Lung (tissue), 12 donors: Measurements from ENCODE around the gene SLC25A17. TPM values are rescaled to one million over a fixed set of nuclear protein-coding genes. Genes with fewer than 3 reads are reported as not detected.

ENCODE experiments used
- ATAC-seq: fragments of 200-7000 bp; cut with Tn5 transposase; one replicate; pipeline ENCODE4 v1.9.1; 2020; ENCODE audit warnings: moderate number of reproducible peaks; ENCODE audit not compliant: insufficient read depth, low FRiP score
- DNase-seq, 3 donors: peaks; one replicate each; pipeline ENCODE4 v3.0.0-alpha.2; 2013 to 2017
- H3K27ac ChIP-seq, 2 donors: one replicate each; pipeline ENCODE4 v1.5.1; 2013; ENCODE audit warnings: mild to moderate bottlenecking in 2 of 2, moderate library complexity in 2 of 2, control low read depth in 1 of 2, inconsistent platforms in 1 of 2, low read depth in 1 of 2, low read length in 1 of 2
- H3K27me3 ChIP-seq, 3 donors: one replicate each; pipeline ENCODE4 v1.5.1; 2013; ENCODE audit warnings: low read length in 2 of 3; ENCODE audit not compliant: control insufficient read depth in 3 of 3, insufficient read depth in 3 of 3
- H3K36me3 ChIP-seq, 4 donors: one replicate each; pipeline ENCODE4 v1.5.1; 2013; ENCODE audit warnings: low read length in 4 of 4, mild to moderate bottlenecking in 1 of 4, moderate library complexity in 1 of 4; ENCODE audit not compliant: control insufficient read depth in 4 of 4, insufficient read depth in 4 of 4
- H3K4me1 ChIP-seq, 5 donors: one replicate each; pipeline ENCODE4 v1.5.1; 2013; ENCODE audit warnings: low read length in 5 of 5, mild to moderate bottlenecking in 2 of 5, moderate library complexity in 1 of 5; ENCODE audit not compliant: control insufficient read depth in 5 of 5, insufficient read depth in 5 of 5
- H3K4me3 ChIP-seq: one replicate; pipeline ENCODE4 v1.5.1; 2013; ENCODE audit warnings: mild to moderate bottlenecking, control low read depth, moderate library complexity
- H3K9ac ChIP-seq, 2 donors: one replicate each; pipeline ENCODE4 v1.5.1; 2013; ENCODE audit warnings: low read length in 2 of 2, control low read depth in 1 of 2; ENCODE audit not compliant: insufficient read depth in 1 of 2
- H3K9me3 ChIP-seq, 4 donors: one replicate each; pipeline ENCODE4 v1.5.1; 2013; ENCODE audit warnings: low read length in 3 of 4, mild to moderate bottlenecking in 1 of 4, moderate library complexity in 1 of 4; ENCODE audit not compliant: control insufficient read depth in 4 of 4, insufficient read depth in 3 of 4
- WGBS, 2 donors: extraction: QIAGEN DNeasy Blood & Tissue Kit; methylation state at CpG; one replicate each; pipeline ENCODE4 v1.1.7; 2013; 5-methylcytosine and 5-hydroxymethylcytosine counted together
- polyA plus RNA-seq, 2 donors: library from polyadenylated mRNA; stranded (reverse); fragments of 200-250 nt; gene quantifications; one replicate each; pipeline ENCODE4 v1.2.1, GENCODE V29; 2013
- total RNA-seq, 2 donors: library from RNA; depleted of rRNA in 1 of 2; stranded (reverse); fragments of >200 nt in 1 of 2; gene quantifications; one replicate each; pipeline ENCODE4 v1.2.1, GENCODE V29; 2014 to 2021
- TF ChIP-seq, protein P1 (sequence below): IDR thresholded peaks from 2 replicates; pipeline ENCODE4 v1.5.1; 2012; ENCODE audit warnings: mild to moderate bottlenecking; ENCODE audit errors: control extremely low read depth, extremely low read depth
- donor health status: control.
- donor health status: control.
- donor health status: Bipolar disorder and iron deficiency.
- donor health status: healthy.
- donor health status: DM: yes; HTN: yes; CAD: no.

The SLC25A17 gene
- total and polyA plus RNA-seq, 4 donors = 13.7 to 17.4 (median 15.5) TPM

DNA sequence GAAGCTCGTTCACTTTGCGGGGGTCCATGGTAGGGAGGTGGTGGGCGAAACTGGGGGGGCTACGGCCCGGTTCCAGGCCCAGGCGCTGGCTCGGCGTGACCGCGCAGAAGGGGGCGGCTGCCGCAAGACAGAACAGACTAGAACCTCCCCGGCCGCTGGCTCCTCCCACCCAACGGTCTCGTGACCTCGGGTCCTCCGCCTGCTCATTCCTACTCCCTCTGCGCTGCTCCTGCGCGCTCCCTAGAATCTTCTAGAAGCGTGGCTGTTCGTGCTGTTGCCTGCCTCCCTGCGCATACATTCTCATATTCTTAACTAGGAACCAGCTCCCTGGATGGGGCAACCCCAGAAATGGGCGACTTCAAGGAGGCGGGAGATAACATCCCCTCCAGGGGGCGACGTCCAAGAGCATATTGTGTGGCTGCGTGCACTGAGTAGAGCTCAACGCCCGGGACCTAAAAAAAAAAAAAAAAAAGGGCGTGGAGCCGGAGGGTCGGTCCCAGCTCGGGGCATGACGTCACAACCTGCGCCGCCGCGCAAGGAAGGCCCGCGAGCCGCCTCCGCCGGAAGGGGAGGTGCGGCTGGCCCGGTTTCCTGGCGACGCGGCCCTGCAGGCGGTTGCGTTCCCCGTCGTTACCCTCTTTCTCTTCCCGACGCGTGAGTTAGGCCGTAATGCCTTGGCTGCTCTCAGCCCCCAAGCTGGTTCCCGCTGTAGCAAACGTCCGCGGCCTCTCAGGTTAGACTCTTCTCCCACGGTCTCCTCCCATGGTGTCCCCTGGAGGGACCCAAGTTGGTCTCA is 37.6 kb upstream of the SLC25A17 start, which contains the start of the genes ST13 and XPNPEP3:
TSS of gene ST13 (minus strand) at position 127 of the 796 bp plus-strand sequence. CDS start at position 28, 99 bp downstream.
TSS of gene XPNPEP3 (plus strand) at position 636 of the 796 bp plus-strand sequence. CDS start at position 670, 34 bp downstream.
- DNase-seq = peak; percentile 98 to 99 (median 99)
- no peaks in the 10 kb centered on the region for H3K27me3 ChIP-seq
- peak; percentile 97 for ATAC-seq
- WGBS, 2 donors = 0 to 1% methylated on average over 52 to 63 of the region's 63 CpGs
- H3K4me1 ChIP-seq = peaks cover 7 to 42% (median 14%) of the 10 kb centered on the region in 5 donors
- peaks cover 0 to 6% (median 2%) of the 10 kb centered on the region in 4 donors for H3K36me3 ChIP-seq
- peak within 1 kb of the TSS; percentile 96 to 98 for H3K27ac ChIP-seq
- peak within 1 kb of the TSS; percentile 94 for H3K4me3 ChIP-seq
- TF ChIP-seq, protein P1, sequence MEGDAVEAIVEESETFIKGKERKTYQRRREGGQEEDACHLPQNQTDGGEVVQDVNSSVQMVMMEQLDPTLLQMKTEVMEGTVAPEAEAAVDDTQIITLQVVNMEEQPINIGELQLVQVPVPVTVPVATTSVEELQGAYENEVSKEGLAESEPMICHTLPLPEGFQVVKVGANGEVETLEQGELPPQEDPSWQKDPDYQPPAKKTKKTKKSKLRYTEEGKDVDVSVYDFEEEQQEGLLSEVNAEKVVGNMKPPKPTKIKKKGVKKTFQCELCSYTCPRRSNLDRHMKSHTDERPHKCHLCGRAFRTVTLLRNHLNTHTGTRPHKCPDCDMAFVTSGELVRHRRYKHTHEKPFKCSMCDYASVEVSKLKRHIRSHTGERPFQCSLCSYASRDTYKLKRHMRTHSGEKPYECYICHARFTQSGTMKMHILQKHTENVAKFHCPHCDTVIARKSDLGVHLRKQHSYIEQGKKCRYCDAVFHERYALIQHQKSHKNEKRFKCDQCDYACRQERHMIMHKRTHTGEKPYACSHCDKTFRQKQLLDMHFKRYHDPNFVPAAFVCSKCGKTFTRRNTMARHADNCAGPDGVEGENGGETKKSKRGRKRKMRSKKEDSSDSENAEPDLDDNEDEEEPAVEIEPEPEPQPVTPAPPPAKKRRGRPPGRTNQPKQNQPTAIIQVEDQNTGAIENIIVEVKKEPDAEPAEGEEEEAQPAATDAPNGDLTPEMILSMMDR = no peak
- no peaks in the 10 kb centered on the region for H3K9me3 ChIP-seq
- H3K9ac ChIP-seq = peak within 1 kb of the TSS; percentile 91 to 94

DNA sequence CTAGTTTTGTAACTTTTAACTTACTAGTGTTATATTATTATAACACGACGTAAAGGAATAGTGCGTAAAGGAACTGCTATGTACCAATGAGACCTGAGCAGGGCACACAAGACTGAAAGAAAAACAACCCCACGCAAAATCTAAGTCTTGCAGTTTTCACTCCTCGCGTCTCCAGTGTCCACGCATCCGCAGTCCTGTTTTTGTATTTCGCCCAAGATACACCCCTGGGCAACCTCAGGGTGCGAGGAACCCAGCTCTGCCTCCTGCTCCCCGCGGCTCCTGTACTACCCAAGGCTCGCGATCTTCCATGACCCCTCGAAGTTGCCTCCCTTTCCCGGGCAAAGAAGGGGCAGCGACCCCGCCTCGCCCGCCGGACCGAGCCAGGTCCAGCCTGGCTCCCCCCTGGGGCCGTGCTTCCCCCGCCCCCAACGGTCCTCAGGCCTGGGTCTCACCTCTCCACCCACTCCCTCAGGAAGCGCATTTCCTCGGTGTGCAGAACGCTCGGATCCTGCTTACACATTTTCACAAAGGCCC is 36.9 kb upstream of the SLC25A17 start:
- H3K27me3 ChIP-seq = no peaks in the 10 kb centered on the region
- ATAC-seq (peak; percentile 16), DNase-seq (peak; percentile 35 to 55 (median 48))
- H3K9ac ChIP-seq = peak overlapping the region; percentile 87 to 94
- TF ChIP-seq, protein P1 = no peak
- peak overlapping the region; percentile 96 to 98 for H3K27ac ChIP-seq
- WGBS, 2 donors = 0 to 1% methylated on average over 29 of the region's 29 CpGs
- H3K9me3 ChIP-seq = no peaks in the 10 kb centered on the region
- H3K36me3 ChIP-seq = peaks cover 0 to 6% (median 2%) of the 10 kb centered on the region in 4 donors
- H3K4me3 ChIP-seq = peak overlapping the region; percentile 94
- H3K4me1 ChIP-seq = peaks cover 7 to 42% (median 14%) of the 10 kb centered on the region in 5 donors

DNA sequence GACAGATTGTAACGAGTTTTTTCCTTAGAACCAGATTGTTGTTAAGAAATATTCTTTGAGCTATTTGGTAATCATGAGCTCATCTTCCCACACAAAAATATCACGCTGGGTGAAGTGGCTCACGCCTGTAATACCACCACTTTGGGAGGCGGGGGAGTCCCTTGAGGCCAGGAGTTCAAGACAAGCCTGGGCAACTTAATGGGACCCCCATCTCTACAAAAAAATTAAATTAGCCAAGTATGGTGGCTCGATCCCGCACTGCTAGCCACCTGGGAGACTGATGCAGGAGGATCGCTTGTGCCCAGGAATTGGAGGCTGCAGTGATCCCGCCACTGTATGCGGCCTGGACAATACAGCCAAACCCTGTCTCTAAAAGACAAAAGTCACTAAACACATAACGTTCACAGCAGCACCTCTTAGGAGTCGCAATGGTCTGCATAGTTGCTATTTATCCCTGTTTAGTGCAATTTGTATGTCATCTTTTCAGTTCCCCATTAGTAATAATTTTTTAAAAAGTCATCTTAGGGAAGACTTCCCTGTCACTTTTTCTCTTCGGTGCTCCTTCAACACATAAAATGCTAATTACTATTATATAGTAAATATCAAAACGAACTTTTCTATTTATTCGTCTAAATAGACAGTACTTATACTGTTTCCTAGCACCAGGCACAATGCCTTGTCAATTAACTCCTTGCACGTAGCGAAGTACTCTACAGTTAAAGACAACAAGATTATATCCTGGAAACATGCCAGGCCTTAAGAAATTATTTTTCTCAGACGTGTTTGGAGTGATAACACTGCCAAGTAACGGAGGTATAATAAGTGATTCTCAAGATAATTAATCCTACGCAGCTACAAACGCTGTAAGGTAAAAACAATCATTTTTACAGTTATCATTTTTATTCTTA is 36.2 kb upstream of the SLC25A17 start:
- H3K27ac ChIP-seq = peak overlapping the region in 1 of 2 donors; percentile 52
- H3K36me3 ChIP-seq = peaks cover 0 to 5% (median 2%) of the 10 kb centered on the region in 4 donors
- peak in 2 of 3 donors; percentile 55 to 63 for DNase-seq

More for the DNA sequence above, 36.2 kb upstream of the SLC25A17 start:
- H3K9ac ChIP-seq = peak overlapping the region; percentile 87 to 94
- TF ChIP-seq, protein P1 = no peak
- no peak overlapping the region for H3K4me3 ChIP-seq
- peaks cover 7 to 42% (median 14%) of the 10 kb centered on the region in 5 donors for H3K4me1 ChIP-seq
- H3K9me3 ChIP-seq = no peaks in the 10 kb centered on the region
- whole genome bisulfite sequencing, 2 donors = 32 to 36% methylated on average over 20 of the region's 20 CpGs
- no peaks in the 10 kb centered on the region for H3K27me3 ChIP-seq
- ATAC-seq = no peak
